ENCODE measurements around the gene SLC25A21.
A peak's percentile ranks its signal among the peaks of the same experiment; 100 is the strongest.

Gene SLC25A21

DNA sequence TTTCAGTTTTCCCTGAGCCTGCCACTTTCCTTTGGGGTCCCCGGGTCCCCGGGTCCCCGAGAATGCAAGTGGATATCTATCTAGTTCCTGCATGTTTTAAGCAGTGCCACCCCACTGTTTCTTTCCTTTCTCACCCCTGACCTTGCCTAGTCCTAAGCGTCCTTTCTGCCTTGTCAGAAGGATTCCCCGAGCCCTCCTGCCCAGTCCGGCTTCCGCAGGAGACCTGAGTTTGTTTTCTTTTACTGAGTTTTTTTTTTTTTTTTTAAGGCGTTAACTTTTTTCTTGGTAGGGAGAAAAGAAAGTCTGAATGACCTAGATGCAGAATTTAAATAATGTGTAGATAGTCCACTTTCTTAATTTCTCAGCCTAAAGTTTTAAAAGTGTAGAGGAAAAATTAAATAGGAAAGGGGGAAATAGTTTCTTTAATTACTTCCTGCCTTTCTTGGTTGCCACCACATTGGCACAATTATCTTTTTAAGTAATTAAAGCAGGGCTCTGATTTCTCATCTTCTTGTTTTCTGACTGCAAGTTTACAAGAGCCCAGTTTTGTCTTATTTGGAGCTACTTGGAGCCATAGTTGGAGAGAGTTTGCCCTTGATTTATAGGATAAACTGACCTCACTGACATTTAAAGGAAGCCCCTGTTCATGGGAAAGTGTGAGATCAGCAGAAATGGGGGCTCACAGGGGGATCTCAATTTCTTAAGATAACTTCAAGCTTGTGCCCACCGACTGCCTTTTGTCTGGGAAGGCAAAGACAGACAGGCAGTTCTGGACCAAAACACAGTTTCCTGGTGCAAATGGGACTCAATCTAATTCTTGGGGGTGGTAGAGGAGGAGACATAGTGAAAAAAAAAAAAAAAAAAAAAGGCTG, 507.8 kb downstream of the SLC25A21 start:
- no peak for TF ChIP-seq ZNF274 (IDR thresholded peaks at IDR 0.05; ENCODE audit: low read depth, low read length)
- no peak overlapping the region for H3K4me3 ChIP-seq (ENCODE audit: low read length)

DNA sequence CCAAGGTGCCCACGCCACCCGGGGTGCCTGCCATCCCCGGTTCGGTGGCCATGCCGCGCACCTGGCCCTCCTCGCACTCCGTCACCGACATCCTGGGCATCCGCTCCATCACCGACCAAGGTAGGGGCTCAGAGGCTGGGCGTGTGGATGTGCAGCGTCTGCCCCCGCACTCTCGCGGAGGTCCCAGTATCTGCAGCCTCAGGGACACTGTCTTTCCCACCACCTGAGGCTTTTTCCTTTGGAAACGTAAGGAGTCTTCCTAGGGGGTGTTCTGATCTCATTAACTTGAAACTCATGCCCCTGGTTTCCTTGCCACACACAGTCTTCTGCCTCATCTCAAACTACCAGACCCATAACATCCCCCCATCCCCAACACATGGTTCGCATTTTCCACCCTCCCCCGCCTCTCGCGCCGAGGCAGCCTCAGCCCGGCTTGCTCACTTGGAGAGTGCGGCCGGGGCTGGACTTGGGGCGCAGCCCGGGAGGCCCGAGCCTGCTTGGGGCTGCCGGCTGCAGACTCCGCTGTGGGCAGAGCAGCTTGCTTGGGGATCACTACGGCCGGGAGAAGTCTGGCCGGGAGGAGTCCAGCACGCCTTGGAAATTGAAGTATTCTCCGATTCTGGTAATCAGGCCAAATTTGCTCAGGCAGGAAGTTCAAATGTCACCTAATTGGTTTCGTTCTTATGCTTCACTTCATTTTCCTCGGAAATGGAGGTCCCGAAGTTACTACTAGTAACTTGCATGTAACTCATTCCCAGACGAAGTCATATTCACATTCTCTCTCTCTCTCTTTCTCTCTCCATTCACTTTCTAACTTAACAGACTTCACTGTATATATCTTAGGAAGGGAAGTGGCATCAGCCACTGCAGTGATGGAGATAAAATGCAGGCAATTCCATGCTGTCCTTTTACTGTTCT, 508.7 kb downstream of the SLC25A21 start:
- H3K4me3 ChIP-seq (ENCODE audit: low read length), result no peak overlapping the region
- TF ChIP-seq ZNF274 (IDR thresholded peaks at IDR 0.05; ENCODE audit: low read depth, low read length), result no peak

DNA sequence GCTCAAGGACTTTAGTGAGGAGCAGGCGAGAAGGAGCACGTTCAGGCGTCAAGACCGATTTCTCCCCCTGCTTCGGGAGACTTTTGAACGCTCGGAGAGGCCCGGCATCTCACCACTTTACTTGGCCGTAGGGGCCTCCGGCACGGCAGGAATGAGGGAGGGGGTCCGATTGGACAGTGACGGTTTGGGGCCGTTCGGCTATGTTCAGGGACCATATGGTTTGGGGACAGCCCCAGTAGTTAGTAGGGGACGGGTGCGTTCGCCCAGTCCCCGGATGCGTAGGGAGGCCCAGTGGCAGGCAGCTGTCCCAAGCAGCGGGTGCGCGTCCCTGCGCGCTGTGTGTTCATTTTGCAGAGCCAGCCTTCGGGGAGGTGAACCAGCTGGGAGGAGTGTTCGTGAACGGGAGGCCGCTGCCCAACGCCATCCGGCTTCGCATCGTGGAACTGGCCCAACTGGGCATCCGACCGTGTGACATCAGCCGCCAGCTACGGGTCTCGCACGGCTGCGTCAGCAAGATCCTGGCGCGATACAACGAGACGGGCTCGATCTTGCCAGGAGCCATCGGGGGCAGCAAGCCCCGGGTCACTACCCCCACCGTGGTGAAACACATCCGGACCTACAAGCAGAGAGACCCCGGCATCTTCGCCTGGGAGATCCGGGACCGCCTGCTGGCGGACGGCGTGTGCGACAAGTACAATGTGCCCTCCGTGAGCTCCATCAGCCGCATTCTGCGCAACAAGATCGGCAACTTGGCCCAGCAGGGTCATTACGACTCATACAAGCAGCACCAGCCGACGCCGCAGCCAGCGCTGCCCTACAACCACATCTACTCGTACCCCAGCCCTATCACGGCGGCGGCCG, 509.6 kb downstream of the SLC25A21 start:
- no peak for TF ChIP-seq ZNF274 (IDR thresholded peaks at IDR 0.05; ENCODE audit: low read depth, low read length)
- peak overlapping the region; percentile 22 for H3K4me3 ChIP-seq (ENCODE audit: low read length)

DNA sequence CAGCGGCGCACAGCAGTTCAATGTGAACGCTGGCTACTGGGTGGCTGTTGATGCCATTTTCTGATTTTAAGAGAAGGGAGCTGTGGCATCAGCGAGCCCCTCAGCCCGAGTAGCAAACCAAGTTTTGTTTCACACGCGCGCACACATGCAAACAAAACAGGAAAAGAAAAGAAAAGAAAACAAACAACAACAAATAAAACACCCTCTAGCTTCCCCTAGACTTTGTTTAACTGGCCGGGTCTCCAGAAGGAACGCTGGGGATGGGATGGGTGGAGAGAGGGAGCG, 510.2 kb downstream of the SLC25A21 start:
- no peak for TF ChIP-seq ZNF274 (IDR thresholded peaks at IDR 0.05; ENCODE audit: low read depth, low read length)
- peak overlapping the region; percentile 22 for H3K4me3 ChIP-seq (ENCODE audit: low read length)

DNA sequence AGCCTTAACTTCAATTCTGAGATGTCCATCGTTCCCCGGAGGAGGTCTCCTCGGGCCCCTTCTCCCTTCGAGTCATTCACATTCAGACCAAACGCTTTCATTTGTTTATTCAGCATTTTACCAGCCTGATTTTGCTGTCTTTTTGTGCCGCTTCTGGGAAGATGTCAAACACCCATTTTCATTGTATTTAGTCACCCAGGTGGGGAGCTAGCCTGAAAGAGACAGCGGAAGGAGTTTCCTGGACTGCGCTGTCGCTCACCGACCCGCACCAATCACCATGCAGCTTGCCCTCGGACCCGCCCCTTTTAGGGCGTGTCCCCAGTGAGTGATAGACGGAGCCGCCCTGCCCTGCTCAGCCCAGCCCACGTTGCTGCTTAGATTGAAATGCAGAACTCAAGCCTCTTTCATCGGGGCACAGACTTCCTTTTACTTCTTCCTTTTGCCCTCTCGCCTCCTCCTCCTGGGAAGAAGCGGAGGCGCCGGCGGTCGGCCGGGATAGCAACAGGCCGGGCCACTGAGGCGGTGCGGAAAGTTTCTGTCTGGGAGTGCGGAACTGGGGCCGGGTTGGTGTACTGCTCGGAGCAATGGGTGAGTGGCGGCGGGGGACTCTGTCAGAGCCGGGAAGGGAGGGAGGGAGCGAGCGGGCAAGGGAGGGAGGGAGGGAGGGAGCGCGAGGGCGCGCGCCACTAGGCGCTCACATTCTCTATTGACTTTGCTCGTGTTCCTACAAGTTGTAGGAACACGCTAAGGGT, 510.7 kb downstream of the SLC25A21 start, which contains the start of gene PAX9:
TSS of gene PAX9 (plus strand) at position 355 of the 752 bp plus-strand sequence. CDS start at position 585, 230 bp downstream.
- H3K4me3 ChIP-seq (ENCODE audit: low read length), result peak within 1 kb of the TSS; percentile 22
- TF ChIP-seq ZNF274 (IDR thresholded peaks at IDR 0.05; ENCODE audit: low read depth, low read length), result no peak

DNA sequence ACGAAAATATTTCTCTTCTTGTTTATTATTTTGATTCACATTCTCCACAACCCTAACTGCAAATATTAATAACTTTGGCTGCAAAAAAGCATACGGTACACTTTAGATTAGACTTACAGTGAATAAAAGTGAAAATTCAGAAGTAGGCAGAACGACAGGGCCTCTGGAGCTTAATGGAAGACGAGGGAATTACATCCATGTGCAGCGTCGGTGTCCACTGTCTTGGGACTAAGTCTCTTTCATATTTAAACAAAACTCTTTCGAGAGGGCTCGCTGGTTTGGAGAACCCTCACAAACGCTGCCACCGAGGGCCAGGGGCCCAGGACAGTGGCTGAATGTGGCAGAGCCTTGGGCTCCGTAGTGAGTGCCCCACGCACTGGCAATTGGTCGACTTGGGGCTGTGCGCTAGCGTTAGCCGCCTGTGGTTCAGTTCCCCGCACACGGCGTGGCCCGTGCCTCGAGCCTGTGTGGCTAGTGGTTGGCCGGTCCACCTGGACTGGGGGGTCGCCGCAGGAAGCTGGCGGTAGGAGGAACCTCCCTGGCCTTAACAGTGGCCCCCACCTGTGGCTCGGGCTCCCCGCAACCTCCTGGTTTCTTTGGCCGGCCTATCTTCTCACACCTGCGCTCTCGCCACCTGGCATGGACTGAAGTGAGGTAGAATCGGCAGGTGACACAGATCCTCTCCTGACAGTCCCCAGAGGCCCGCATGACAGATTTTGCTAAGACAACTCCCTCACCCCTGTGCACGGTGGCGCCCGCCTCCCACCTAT, 511.5 kb downstream of the SLC25A21 start:
- peak overlapping the region; percentile 22; the same call in 1 of the 2 replicates for H3K4me3 ChIP-seq (ENCODE audit: low read length)
- no peak for TF ChIP-seq ZNF274 (IDR thresholded peaks at IDR 0.05; ENCODE audit: low read depth, low read length)

DNA sequence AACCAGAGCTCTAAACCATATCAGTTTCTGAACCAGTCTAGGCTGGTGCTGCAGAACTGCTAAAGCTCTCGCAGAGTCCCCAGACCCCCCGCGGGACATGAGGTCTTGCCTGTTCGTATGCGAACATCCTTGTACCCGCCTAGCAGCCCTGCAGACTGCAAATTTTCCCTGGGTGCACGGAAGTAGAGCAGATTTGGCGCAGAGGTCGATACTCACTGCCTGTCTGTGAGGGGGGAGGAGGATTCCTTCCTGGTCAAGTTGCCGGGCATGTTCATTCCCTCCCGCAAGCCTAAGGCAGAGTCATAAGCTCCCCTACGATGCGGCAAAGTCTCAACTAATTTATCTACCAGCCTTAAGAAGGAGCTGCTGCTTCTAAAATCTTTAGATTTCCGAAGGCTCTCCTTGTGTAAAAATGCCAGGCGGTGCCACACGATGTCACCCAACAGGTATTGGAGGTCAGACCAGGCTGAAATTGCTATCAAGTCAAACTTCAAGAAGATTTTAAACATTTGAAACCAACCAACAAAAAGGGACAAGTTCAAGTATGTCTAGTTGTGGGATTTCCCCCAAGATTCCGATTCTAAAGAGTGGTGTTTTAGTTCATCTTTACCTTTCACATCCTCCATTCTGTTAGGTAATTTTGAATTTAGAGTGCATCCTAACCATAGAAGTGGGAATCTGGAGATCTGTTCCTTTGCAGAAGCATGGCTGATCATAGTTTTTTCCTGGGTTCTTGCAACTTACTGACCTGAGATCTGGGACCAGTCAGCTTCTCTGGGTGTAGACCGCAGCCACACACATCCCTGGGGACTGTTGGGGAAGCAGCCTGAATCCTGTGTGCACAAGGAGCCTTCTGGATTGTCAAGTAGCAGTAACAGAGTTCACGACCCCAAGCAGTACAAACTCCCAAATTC, 512.3 kb downstream of the SLC25A21 start:
- TF ChIP-seq ZNF274 (IDR thresholded peaks at IDR 0.05; ENCODE audit: low read depth, low read length), result no peak
- no peak overlapping the region for H3K4me3 ChIP-seq (ENCODE audit: low read length)

DNA sequence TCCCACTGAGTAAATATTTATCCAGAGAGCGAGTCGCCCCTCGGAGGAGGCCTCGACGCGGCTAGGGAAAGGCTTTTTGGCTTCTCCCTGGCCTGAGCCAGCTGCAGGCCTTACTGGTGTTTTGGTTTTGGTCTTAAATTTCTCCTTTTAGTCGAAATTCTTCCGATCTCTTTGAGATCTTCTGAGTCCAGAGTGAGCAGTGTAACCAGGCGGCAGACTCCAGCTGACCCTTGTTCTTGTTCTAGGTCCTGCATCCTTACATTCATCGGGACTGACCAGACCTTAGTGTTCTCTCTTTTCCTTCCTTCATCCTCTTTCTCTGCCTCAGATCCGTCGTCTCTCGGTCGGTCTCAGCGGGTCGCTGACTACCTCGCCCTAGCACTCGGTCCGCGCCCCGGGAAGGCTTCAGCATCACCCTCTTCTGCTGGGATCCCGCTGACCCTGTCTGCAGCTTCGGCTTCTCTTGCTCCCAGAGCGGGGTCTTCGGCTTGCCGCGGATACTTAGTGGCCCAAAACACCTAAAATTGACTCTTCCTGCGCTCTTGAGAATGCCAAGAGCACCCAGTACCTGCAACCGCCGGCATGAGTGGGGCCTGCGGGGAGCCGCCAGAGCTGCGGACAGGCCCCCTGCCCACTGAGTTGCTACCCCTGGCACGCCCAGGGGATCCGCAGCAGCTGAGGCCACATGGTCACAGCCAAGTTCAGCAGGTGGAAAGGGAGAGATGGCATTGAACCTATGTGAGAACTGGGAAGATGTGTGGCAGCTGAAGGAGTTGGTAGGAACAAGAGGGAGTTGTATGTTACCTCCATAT, 513.2 kb downstream of the SLC25A21 start:
- TF ChIP-seq ZNF274 (IDR thresholded peaks at IDR 0.05; ENCODE audit: low read depth, low read length), result no peak
- H3K4me3 ChIP-seq (ENCODE audit: low read length), result no peak overlapping the region

DNA sequence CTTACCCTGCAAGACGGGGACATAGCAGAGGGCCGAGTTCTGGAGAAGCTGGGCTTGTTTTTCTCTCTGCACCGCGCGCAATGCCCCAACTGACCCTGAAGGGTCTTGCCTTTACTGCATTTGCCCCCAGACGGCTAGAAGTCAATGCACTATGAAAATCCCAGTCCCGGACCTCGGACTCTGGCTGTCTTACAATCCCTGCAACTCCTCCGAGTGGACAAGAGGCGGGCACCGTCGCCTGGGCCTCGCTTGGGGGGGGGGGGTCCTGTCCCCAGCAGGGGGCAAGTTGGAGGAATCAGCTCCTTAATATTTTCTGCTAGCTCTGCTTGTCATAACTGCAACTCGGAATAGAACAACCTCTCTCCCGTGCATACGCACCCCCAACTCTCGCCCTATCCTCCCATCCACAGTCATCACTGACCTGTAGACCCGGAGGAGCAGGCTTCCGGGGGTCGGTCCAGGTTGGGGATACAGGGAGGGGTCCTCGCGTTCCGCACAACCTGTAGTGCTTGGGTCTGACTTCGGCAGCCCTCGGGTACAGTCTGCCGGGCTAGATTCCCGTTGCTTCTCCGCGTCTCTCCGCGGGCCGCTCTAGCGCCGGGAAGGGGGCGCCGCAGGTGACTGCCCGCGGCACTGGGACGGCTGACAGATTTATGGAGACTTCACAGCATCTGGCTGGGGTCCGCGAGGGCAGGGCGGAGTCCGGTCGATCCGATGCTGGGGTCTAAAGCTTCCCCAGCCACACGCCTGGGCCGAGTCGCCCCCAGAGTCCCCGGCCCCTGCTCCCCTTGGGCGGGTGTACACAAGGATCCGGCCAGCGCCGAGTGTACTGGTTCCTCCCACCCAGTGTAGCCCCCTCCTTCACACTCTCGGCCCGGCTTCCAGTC, 514.0 kb downstream of the SLC25A21 start:
- TF ChIP-seq ZNF274 (IDR thresholded peaks at IDR 0.05; ENCODE audit: low read depth, low read length), result no peak
- no peak overlapping the region for H3K4me3 ChIP-seq (ENCODE audit: low read length)
